Keratinocyte (primary cell): ENCODE data around the gene TP63. TPM values are rescaled to one million over a fixed set of nuclear protein-coding genes. Genes with fewer than 3 reads are reported as not detected.

ENCODE experiments used
- DNase-seq: peaks from one replicate; pipeline ENCODE4 v3.0.0-alpha.2; 2011; ENCODE audit warnings: low read depth, missing footprints, low spot score
- FAIRE-seq: peaks from 2 replicates; lab custom pipeline; 2011; peaks lifted over from hg19 to GRCh38; lab: Jason Lieb, UNC
- H2AFZ ChIP-seq: 2 replicates; pipeline ENCODE4 v1.6.0; 2012; ENCODE audit warnings: low read length, control low read depth, inconsistent platforms; ENCODE audit not compliant: control insufficient read depth
- H3K27ac ChIP-seq: 2 replicates; pipeline ENCODE4 v1.5.1; 2011; ENCODE audit warnings: low read length; ENCODE audit not compliant: control insufficient read depth, insufficient read depth
- H3K27me3 ChIP-seq: 3 replicates; pipeline ENCODE4 v1.6.0; 2011; ENCODE audit warnings: low read length; ENCODE audit not compliant: control insufficient read depth, insufficient read depth; ENCODE audit errors: extremely low read depth
- H3K36me3 ChIP-seq, 2 experiments: 2 replicates in 1 of 2; 3 replicates in 1 of 2; pipeline ENCODE4 v1.5.1; 2011; ENCODE audit warnings: low read length in 2 of 2, mild to moderate bottlenecking in 1 of 2; ENCODE audit not compliant: control insufficient read depth in 2 of 2, insufficient read depth in 2 of 2; ENCODE audit errors: extremely low read depth in 1 of 2
- H3K4me1 ChIP-seq: 3 replicates; pipeline ENCODE4 v1.5.1; 2011; ENCODE audit warnings: low read length; ENCODE audit not compliant: control insufficient read depth, insufficient read depth; ENCODE audit errors: extremely low read depth
- H3K4me2 ChIP-seq: 3 replicates; pipeline ENCODE4 v1.6.0; 2011; ENCODE audit warnings: low read depth, low read length; ENCODE audit not compliant: control insufficient read depth, insufficient read depth; ENCODE audit errors: extremely low read depth
- H3K4me3 ChIP-seq, 3 experiments: fragments of 200-600 bp in 1 of 3; sonication (generic) in 1 of 3; 2 replicates in 2 of 3; 3 replicates in 1 of 3; pipeline ENCODE4 v1.5.1; 2011 to 2016; ENCODE audit warnings: low read length in 3 of 3, mild to moderate bottlenecking in 3 of 3, control low read depth in 2 of 3, inconsistent platforms in 1 of 3, low read depth in 1 of 3, mixed read lengths in 1 of 3, mixed run types in 1 of 3, moderate library complexity in 1 of 3; ENCODE audit not compliant: control insufficient read depth in 2 of 3, insufficient read depth in 2 of 3; ENCODE audit errors: extremely low read depth in 1 of 3
- H3K79me2 ChIP-seq: 2 replicates; pipeline ENCODE4 v1.6.0; 2012; ENCODE audit warnings: low read length; ENCODE audit not compliant: control insufficient read depth, insufficient read depth
- H3K9ac ChIP-seq: 3 replicates; pipeline ENCODE4 v1.6.0; 2011; ENCODE audit warnings: low read length; ENCODE audit not compliant: control insufficient read depth, insufficient read depth; ENCODE audit errors: extremely low read depth
- H3K9me1 ChIP-seq: 3 replicates; pipeline ENCODE4 v1.6.0; 2011; ENCODE audit warnings: low read length; ENCODE audit not compliant: control insufficient read depth, insufficient read depth; ENCODE audit errors: extremely low read depth
- H3K9me3 ChIP-seq: 2 replicates; pipeline ENCODE4 v1.5.1; 2012; ENCODE audit warnings: low read depth, low read length; ENCODE audit not compliant: control insufficient read depth
- H4K20me1 ChIP-seq: 3 replicates; pipeline ENCODE4 v1.6.0; 2011; ENCODE audit warnings: low read length; ENCODE audit not compliant: control insufficient read depth, insufficient read depth; ENCODE audit errors: extremely low read depth
- CTCF ChIP-seq, 3 experiments: IDR thresholded peaks in 1 of 3; conservative IDR thresholded peaks in 1 of 3; optimal IDR thresholded peaks in 1 of 3; 2 replicates in 2 of 3; 3 replicates in 1 of 3; pipeline versions ENCODE3 to v1.5.1; 2011; ENCODE audit warnings: low read length in 3 of 3, mild to moderate bottlenecking in 3 of 3, moderate library complexity in 2 of 3, control low read depth in 1 of 3, inconsistent platforms in 1 of 3; ENCODE audit not compliant: insufficient read depth in 2 of 3; ENCODE audit errors: extremely low read depth in 1 of 3
- EZH2 ChIP-seq: IDR thresholded peaks from one replicate; pipeline ENCODE4 v1.6.1; 2012; ENCODE audit warnings: inconsistent platforms, mild to moderate bottlenecking, low read length, moderate library complexity
- dilution Hi-C: fragments of 300-500 bp; cut with MboI; formaldehyde crosslinking; loops from one replicate; pipeline ENCODE4 v1.7.0; 2020; ENCODE audit warnings: low sequenced_read_pairs; ENCODE audit not compliant: extremely low pct_ligation_motif_present
- polyA plus RNA-seq, 5 experiments: library from polyadenylated mRNA; depleted of rRNA in 3 of 5; stranded (reverse) in 3 of 5; stranded (forward) in 1 of 5; unstranded in 1 of 5; fragments of >200 nt; gene quantifications; 1 replicate in 1 of 5; 2 replicates in 3 of 5; 3 replicates in 1 of 5; pipeline versions ENCODE4 v1.2.1 to v1.2.3, GENCODE V29; 2011 to 2012; ENCODE audit warnings: missing spikeins in 2 of 5, low read depth in 1 of 5, low replicate concordance in 1 of 5

TP63 gene
- polyA plus RNA-seq, 1 donor (not counting 4 experiments of a cell fraction or from before 2014, with no cell fraction given) = 214 TPM

- Histone ChIP-seq H3K79me2 (no peaks in the 10 kb centered on the region), H3K27ac (no peak overlapping the region), H4K20me1 (no peaks in the 10 kb centered on the region), H3K4me3 (no peak overlapping the region), H3K9ac (no peak overlapping the region), H3K4me1 (peaks cover 15% of the 10 kb centered on the region), H3K4me2 (no peak overlapping the region), H3K27me3 (no peaks in the 10 kb centered on the region), H3K9me3 (no peaks in the 10 kb centered on the region), H3K9me1 (no peaks in the 10 kb centered on the region), H3K36me3 (no peaks in the 10 kb centered on the region), H2AFZ (no peak overlapping the region)
- TF ChIP-seq CTCF (optimal IDR thresholded peaks at IDR 0.05 in 1 of 3, IDR thresholded peaks at IDR 0.05 in 1 of 3, conservative IDR thresholded peaks at IDR 0.05 in 1 of 3; ENCODE audit: extremely low read depth in 1 of 3, insufficient read depth in 2 of 3, low read length in 3 of 3) (no peak), EZH2 (no peak)
- dilution Hi-C loops = no loop called here
- FAIRE-seq (no peak), DNase-seq (no peak)
Measured at GRCh38 chr3:189727158-189727557, 96.0 kb downstream of the TP63 start.

- no peaks in the 10 kb centered on the region for H4K20me1 ChIP-seq
- dilution Hi-C loops = no loop called here
- no peaks in the 10 kb centered on the region for H3K79me2 ChIP-seq
- DNase-seq (no peak), FAIRE-seq (no peak)
- H3K4me3 ChIP-seq = no peak overlapping the region
- H3K27me3 ChIP-seq = no peaks in the 10 kb centered on the region
- H3K27ac ChIP-seq = no peak overlapping the region
- no peak overlapping the region for H3K4me2 ChIP-seq
- no peak for TF ChIP-seq EZH2
- no peak for TF ChIP-seq CTCF (optimal IDR thresholded peaks at IDR 0.05 in 1 of 3, IDR thresholded peaks at IDR 0.05 in 1 of 3, conservative IDR thresholded peaks at IDR 0.05 in 1 of 3; ENCODE audit: extremely low read depth in 1 of 3, insufficient read depth in 2 of 3, low read length in 3 of 3)
- no peak overlapping the region for H2AFZ ChIP-seq
- no peaks in the 10 kb centered on the region for H3K9me1 ChIP-seq
- no peak overlapping the region for H3K9ac ChIP-seq
- no peaks in the 10 kb centered on the region for H3K36me3 ChIP-seq
- H3K4me1 ChIP-seq = peaks cover 15% of the 10 kb centered on the region
- no peaks in the 10 kb centered on the region for H3K9me3 ChIP-seq
Measured at GRCh38 chr3:189727898-189728297, 96.7 kb downstream of the TP63 start.
